GM21723 (cell line): ENCODE results near the gene IZUMO1.
"Not testable (repeated sequence)": the region's sequence is repeated elsewhere in the genome, so short reads cannot be mapped to it uniquely, and the experiment has no call there.

ENCODE experiments used
- ATAC-seq: cut with Tn5 transposase; IDR thresholded peaks from one replicate; pipeline ENCODE4 v1.9.1; 2021; ENCODE audit warnings: mild to moderate bottlenecking, moderate library complexity; ENCODE audit not compliant: unreplicated experiment

The IZUMO1 gene

GRCh38 chr19:48714759-48715675 lies 31.7 kb downstream of the IZUMO1 start:
- ATAC-seq, result no peak

- ATAC-seq, result peak; percentile 85
These were observed 32.6 kb downstream of the IZUMO1 start for GRCh38 chr19:48713864-48714755.

- ATAC-seq, result no peak
These were observed 33.5 kb downstream of the IZUMO1 start for GRCh38 chr19:48713041-48713863.

GRCh38 chr19:48711106-48711662 lies 35.5 kb downstream of the IZUMO1 start:
- no peak for ATAC-seq

GRCh38 chr19:48708471-48708870 lies 38.2 kb downstream of the IZUMO1 start:
- no peak for ATAC-seq

GRCh38 chr19:48705431-48705830 lies 41.3 kb downstream of the IZUMO1 start:
- ATAC-seq, result no peak

- ATAC-seq, result no peak
These were observed 43.4 kb downstream of the IZUMO1 start for GRCh38 chr19:48703316-48703715.

- ATAC-seq, result no peak
These were observed 44.0 kb downstream of the IZUMO1 start for GRCh38 chr19:48702701-48703100.

- ATAC-seq, result no peak
These were observed 48.7 kb downstream of the IZUMO1 start for GRCh38 chr19:48698046-48698445.

GRCh38 chr19:48696353-48697010 lies 50.2 kb downstream of the IZUMO1 start:
- no peak for ATAC-seq

- ATAC-seq, result no peak
These were observed 50.9 kb downstream of the IZUMO1 start, which contains the start of gene FUT2 for GRCh38 chr19:48695743-48696352. TSS of gene FUT2 (plus strand) at chr19:48695971. CDS start at chr19:48702957, 6,986 bp downstream.

GRCh38 chr19:48693629-48694028 lies 53.1 kb downstream of the IZUMO1 start:
- ATAC-seq, result not testable (repeated sequence)
